IgD-negative memory B cell (primary cell): Measurements from ENCODE around the gene YWHAH. TPM values are rescaled to one million over a fixed set of nuclear protein-coding genes. Genes with fewer than 3 reads are reported as not detected.

Source experiments
- H3K27ac Mint-ChIP-seq, 3 donors: one replicate each; pipeline ENCODE4 v1.8.0; 2020 to 2022; ENCODE audit warnings: mild to moderate bottlenecking in 3 of 3, mixed read lengths in 3 of 3, moderate library complexity in 1 of 3
- H3K27me3 Mint-ChIP-seq: one replicate; pipeline ENCODE4 v1.8.0; 2021; ENCODE audit warnings: mixed read lengths
- H3K36me3 Mint-ChIP-seq: one replicate; pipeline ENCODE4 v1.8.0; 2020; ENCODE audit warnings: mild to moderate bottlenecking, mixed read lengths
- H3K4me1 Mint-ChIP-seq, 3 donors: one replicate each; pipeline ENCODE4 v1.8.0; 2020 to 2022; ENCODE audit warnings: mixed read lengths in 3 of 3, mild to moderate bottlenecking in 1 of 3
- H3K4me3 Mint-ChIP-seq, 4 donors: one replicate each; pipeline ENCODE4 v1.8.0; 2020 to 2022; ENCODE audit warnings: mild to moderate bottlenecking in 4 of 4, mixed read lengths in 4 of 4, moderate library complexity in 3 of 4
- H3K9me3 Mint-ChIP-seq, 3 donors: one replicate each; pipeline ENCODE4 v1.8.0; 2020 to 2021; ENCODE audit warnings: mixed read lengths in 3 of 3, mild to moderate bottlenecking in 1 of 3
- polyA plus RNA-seq: library from polyadenylated mRNA; unstranded; fragments of 300-500 nt; fragmentation: Illumina TruSeq; gene quantifications from one replicate; pipeline ENCODE4 v1.2.3, GENCODE V29; 2021

YWHAH gene
- polyA plus RNA-seq = 65.3 TPM

GRCh38 chr22:31943978-31944699 lies at the start of gene YWHAH:
TSS of gene YWHAH (plus strand) at chr22:31944535. CDS start at chr22:31944734, 199 bp downstream.
- H3K36me3 Mint-ChIP-seq = no peaks in the 10 kb centered on the region
- peak within 1 kb of the TSS in 3 of 4 donors; percentile 80 to 98 (median 90) for H3K4me3 Mint-ChIP-seq
- H3K27me3 Mint-ChIP-seq = no peaks in the 10 kb centered on the region
- H3K9me3 Mint-ChIP-seq = no peaks in the 10 kb centered on the region
- H3K27ac Mint-ChIP-seq = peak within 1 kb of the TSS; percentile 93 to 96 (median 95)
- H3K4me1 Mint-ChIP-seq = peaks cover 7 to 10% (median 9%) of the 10 kb centered on the region in 3 donors

- H3K27me3 Mint-ChIP-seq = no peaks in the 10 kb centered on the region
- H3K27ac Mint-ChIP-seq = no peak overlapping the region
- no peaks in the 10 kb centered on the region for H3K4me1 Mint-ChIP-seq
- peaks cover 1% of the 10 kb centered on the region for H3K36me3 Mint-ChIP-seq
- peaks cover 0 to 1% (median 0%) of the 10 kb centered on the region in 3 donors for H3K9me3 Mint-ChIP-seq
- peak overlapping the region in 1 of 4 donors; percentile 13 for H3K4me3 Mint-ChIP-seq
These were observed 48.8 kb upstream of the YWHAH start for GRCh38 chr22:31895411-31896123.

DNA sequence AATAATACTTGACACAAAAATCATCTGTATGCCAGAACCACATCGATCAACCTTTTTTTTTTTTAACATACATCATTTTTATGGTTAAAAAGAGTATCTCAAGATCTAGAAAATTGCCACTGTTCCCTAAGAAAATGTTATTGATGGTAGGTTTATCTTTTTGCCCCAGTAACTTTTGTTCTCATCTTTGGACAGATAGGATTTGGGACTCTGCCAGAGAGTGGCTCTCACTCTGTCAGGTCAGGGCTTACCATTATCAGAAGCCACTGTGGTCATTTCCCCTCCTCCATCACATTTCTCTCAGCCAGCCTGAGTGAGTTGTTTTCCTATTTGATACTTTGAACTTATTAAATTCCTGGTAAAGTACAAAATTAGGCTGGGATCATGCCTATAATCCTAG lies 47.9 kb upstream of the YWHAH start:
- H3K4me3 Mint-ChIP-seq = no peak overlapping the region
- no peak overlapping the region for H3K27ac Mint-ChIP-seq
- peaks cover 4% of the 10 kb centered on the region for H3K36me3 Mint-ChIP-seq
- H3K27me3 Mint-ChIP-seq = no peaks in the 10 kb centered on the region
- H3K9me3 Mint-ChIP-seq = no peaks in the 10 kb centered on the region
- no peaks in the 10 kb centered on the region for H3K4me1 Mint-ChIP-seq

- Mint-ChIP-seq H3K36me3 (peaks cover 4% of the 10 kb centered on the region), H3K4me1 (no peaks in the 10 kb centered on the region), H3K27ac (peak overlapping the region in 2 of 3 donors; percentile 71 to 86), H3K27me3 (no peaks in the 10 kb centered on the region), H3K4me3 (no peak overlapping the region), H3K9me3 (no peaks in the 10 kb centered on the region)
These were observed 46.2 kb upstream of the YWHAH start for GRCh38 chr22:31897842-31898805.

- no peaks in the 10 kb centered on the region for H3K27me3 Mint-ChIP-seq
- no peaks in the 10 kb centered on the region for H3K9me3 Mint-ChIP-seq
- no peak overlapping the region for H3K4me3 Mint-ChIP-seq
- no peak overlapping the region for H3K27ac Mint-ChIP-seq
- H3K4me1 Mint-ChIP-seq = no peaks in the 10 kb centered on the region
- peaks cover 6% of the 10 kb centered on the region for H3K36me3 Mint-ChIP-seq
These were observed 45.4 kb upstream of the YWHAH start for GRCh38 chr22:31898926-31899325.

GRCh38 chr22:31899669-31900068 lies 44.7 kb upstream of the YWHAH start:
- no peak overlapping the region for H3K4me3 Mint-ChIP-seq
- H3K27ac Mint-ChIP-seq = no peak overlapping the region
- no peaks in the 10 kb centered on the region for H3K27me3 Mint-ChIP-seq
- H3K9me3 Mint-ChIP-seq = no peaks in the 10 kb centered on the region
- H3K4me1 Mint-ChIP-seq = no peaks in the 10 kb centered on the region
- H3K36me3 Mint-ChIP-seq = peaks cover 6% of the 10 kb centered on the region

DNA sequence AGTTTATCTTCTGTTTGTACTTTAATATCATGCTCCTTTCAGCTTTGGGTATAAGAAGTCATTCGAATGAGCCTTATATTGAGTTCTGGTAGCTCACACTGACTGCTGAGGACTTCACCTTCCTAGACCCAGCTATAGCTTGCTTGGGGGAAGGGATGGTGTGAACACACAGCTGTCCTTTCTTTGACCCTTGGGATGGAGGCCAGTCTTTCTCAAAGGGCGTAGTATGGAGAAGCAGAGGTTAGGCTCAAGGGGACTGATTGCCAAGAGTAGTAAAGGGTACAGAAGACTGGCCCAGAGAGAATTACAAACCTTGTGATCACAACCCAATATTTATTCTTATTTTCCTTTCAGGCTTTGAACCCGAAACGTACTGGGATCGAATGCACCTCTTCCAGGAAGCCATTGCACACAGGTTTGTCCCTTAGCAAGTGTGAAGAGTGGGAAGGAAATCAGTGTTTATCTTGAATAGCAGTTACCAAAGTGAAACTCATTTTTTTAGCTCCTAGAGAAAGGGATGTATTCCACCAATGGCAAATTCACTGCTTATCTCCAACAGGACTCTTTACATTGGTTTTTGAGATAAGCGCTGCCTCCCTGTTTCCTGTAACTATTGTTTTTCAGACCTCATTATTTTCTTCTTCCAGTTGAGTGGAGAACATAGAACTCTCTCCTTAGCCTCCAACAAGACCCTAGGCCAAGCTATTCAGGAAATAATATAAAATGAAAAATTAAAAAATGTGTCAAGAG lies 42.8 kb upstream of the YWHAH start:
- Mint-ChIP-seq H3K9me3 (no peaks in the 10 kb centered on the region), H3K36me3 (peaks cover 6% of the 10 kb centered on the region), H3K4me3 (no peak overlapping the region), H3K27ac (no peak overlapping the region), H3K27me3 (no peaks in the 10 kb centered on the region), H3K4me1 (no peaks in the 10 kb centered on the region)

DNA sequence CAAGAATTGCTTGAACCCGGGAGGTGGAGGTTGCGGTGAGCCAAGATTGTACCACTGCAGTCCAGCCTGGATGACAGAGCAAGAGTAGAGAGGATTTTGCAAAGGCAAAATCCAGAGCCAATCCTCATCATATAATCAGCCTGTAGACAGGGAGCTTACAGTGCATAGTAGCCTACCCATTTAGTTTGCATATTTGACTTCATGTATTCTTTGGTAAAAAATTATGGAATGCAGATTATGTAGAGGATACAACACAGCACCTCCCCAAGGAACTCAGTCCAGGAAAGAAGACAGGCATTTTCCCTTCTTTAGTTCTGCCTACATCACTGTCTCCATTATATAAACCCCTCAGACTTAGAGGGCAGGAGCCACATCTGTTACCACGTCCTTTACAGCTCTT lies 39.7 kb upstream of the YWHAH start:
- Mint-ChIP-seq H3K27ac (no peak overlapping the region), H3K9me3 (no peaks in the 10 kb centered on the region), H3K4me1 (no peaks in the 10 kb centered on the region), H3K27me3 (no peaks in the 10 kb centered on the region), H3K36me3 (peaks cover 5% of the 10 kb centered on the region), H3K4me3 (no peak overlapping the region)

DNA sequence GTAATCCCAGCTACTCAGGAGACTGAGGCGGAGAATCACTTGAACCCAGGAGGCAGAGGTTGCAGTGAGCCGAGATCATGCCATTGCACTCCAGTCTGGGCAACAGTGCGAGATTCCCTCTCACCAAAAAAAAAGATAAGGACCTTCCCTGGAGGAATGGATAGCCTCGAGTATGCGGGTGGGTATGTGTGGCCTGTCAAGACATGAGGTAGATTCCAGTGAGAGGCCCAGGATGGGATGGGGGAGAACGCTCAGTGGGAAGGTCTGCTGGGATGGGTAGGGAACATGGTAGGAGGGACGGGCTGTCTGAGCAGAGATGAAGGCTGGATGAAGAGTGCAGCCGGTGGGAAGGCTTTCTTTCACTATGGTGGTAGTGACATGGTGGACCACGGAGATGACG lies 39.0 kb upstream of the YWHAH start:
- H3K27me3 Mint-ChIP-seq = no peaks in the 10 kb centered on the region
- peak overlapping the region in 2 of 3 donors; percentile 69 to 71 for H3K27ac Mint-ChIP-seq
- H3K9me3 Mint-ChIP-seq = no peaks in the 10 kb centered on the region
- H3K4me1 Mint-ChIP-seq = no peaks in the 10 kb centered on the region
- H3K36me3 Mint-ChIP-seq = peaks cover 5% of the 10 kb centered on the region
- no peak overlapping the region for H3K4me3 Mint-ChIP-seq

GRCh38 chr22:31906086-31906485 lies 38.2 kb upstream of the YWHAH start:
- Mint-ChIP-seq H3K27ac (no peak overlapping the region), H3K36me3 (peaks cover 5% of the 10 kb centered on the region), H3K4me1 (no peaks in the 10 kb centered on the region), H3K4me3 (no peak overlapping the region), H3K9me3 (no peaks in the 10 kb centered on the region), H3K27me3 (no peaks in the 10 kb centered on the region)

DNA sequence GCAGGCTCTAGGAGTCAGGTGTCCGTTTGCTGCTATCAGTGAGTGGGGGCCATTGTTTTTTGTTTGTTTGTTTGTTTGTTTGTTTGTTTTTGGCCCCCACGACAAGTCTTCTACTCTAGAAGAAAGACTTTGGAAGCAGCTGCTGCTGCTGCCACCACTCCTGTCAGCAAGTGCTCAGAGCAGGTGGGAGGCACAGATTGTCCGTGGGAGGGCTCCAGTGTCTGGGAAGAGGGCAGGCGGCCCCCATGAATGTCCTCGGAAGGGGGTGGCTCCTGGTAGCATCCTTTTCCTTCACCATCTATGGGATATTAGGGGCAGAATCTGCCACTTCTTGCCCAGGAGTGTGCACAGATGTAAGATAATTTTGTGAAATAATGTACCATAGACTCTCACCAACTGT lies 37.8 kb upstream of the YWHAH start:
- Mint-ChIP-seq H3K27ac (no peak overlapping the region), H3K36me3 (peaks cover 2% of the 10 kb centered on the region), H3K27me3 (no peaks in the 10 kb centered on the region), H3K9me3 (no peaks in the 10 kb centered on the region), H3K4me3 (no peak overlapping the region), H3K4me1 (no peaks in the 10 kb centered on the region)

DNA sequence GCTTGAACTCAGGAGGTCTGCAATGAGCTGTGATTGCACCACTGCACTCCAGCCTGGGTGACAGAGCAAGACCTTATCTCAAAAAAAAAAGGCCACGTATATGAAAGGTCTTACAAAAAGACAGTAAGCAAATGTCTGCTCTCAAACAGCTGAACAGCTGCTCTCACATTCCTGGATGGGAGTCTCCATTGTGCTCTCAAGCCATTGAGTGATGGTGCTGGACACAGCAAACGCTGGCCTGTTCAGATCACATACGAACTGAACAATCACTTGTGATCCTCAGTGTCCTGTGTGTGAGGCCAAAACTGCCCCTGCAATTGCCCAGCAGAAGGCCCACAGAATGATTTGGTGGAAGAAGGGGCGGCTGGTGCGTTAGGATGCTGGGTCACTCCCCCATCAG lies 34.4 kb upstream of the YWHAH start:
- Mint-ChIP-seq H3K27ac (no peak overlapping the region), H3K4me1 (no peaks in the 10 kb centered on the region), H3K27me3 (no peaks in the 10 kb centered on the region), H3K36me3 (no peaks in the 10 kb centered on the region), H3K4me3 (no peak overlapping the region), H3K9me3 (no peaks in the 10 kb centered on the region)

DNA sequence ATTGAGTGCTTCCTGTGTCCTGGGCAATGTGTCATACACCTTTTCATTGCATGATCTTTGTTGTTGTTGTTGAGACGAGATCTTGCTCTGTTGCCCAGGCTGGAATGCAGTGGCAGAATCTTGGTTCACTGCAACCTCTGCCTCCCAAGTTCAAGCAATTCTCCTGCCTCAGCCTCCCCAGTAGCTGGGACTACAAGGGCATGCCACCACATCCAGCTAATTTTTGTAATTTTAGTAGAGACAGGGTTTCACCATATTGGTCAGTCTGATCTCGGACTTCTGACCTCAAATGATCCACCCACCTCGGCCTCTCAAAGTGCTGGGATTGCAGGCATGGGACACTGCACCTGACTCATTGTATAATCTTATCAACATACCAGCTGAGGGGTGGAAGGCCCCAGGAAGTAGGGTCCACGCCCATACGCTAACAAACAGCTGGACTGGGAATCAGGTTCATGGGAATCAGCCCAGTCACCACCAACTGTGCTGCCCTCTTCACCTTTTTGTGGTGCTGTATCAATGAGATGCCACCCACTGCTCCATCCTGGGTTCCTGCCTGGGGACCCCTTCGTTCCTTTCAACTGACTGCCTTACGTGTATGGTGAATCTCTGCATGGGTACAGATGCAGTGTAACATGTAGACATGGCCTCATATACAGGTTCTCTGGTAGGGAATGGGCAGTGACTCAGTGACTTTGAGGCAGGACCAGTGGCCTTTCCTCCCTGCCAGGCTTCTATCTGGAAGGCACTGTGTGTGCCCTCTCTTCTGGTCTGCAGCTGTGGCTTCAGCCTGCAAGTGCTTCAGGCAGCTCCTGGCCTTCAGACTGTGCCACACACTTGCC lies 32.5 kb upstream of the YWHAH start:
- H3K27me3 Mint-ChIP-seq = no peaks in the 10 kb centered on the region
- H3K36me3 Mint-ChIP-seq = no peaks in the 10 kb centered on the region
- no peak overlapping the region for H3K4me3 Mint-ChIP-seq
- H3K4me1 Mint-ChIP-seq = peaks cover 0 to 5% (median 3%) of the 10 kb centered on the region in 3 donors
- peak overlapping the region in 2 of 3 donors; percentile 43 to 58 for H3K27ac Mint-ChIP-seq
- no peaks in the 10 kb centered on the region for H3K9me3 Mint-ChIP-seq

GRCh38 chr22:31912407-31912743 lies 32.0 kb upstream of the YWHAH start:
- no peaks in the 10 kb centered on the region for H3K9me3 Mint-ChIP-seq
- H3K27me3 Mint-ChIP-seq = no peaks in the 10 kb centered on the region
- no peaks in the 10 kb centered on the region for H3K36me3 Mint-ChIP-seq
- H3K27ac Mint-ChIP-seq = peak overlapping the region in 2 of 3 donors; percentile 43 to 58
- H3K4me1 Mint-ChIP-seq = peaks cover 2 to 11% (median 7%) of the 10 kb centered on the region in 3 donors
- H3K4me3 Mint-ChIP-seq = no peak overlapping the region
